Adrenal gland (tissue), 5 donors: Measurements from ENCODE around the gene CCDC27.

Experiments used
- POLR2A ChIP-seq, 2 donors: fragments of 450-650 bp; IDR thresholded peaks; one replicate each; pipeline ENCODE4 v1.6.1; 2017; ENCODE audit warnings: antibody characterized with exemption in 2 of 2, mild to moderate bottlenecking in 2 of 2, moderate library complexity in 1 of 2
- TF ChIP-seq, protein P1 (sequence below), 6 experiments: fragments of 450-650 bp in 4 of 6; fragments of 200-600 bp in 2 of 6; sonication (generic) in 1 of 6; IDR thresholded peaks; 1 replicate in 5 of 6; 2 replicates in 1 of 6; pipeline versions ENCODE4 v1.5.1 to v1.8.0; 2016 to 2021; ENCODE audit warnings: antibody characterized with exemption in 6 of 6, mild to moderate bottlenecking in 2 of 6, moderate library complexity in 1 of 6
- donor health status: DM: no; HTN: no; CAD: no.

DNA sequence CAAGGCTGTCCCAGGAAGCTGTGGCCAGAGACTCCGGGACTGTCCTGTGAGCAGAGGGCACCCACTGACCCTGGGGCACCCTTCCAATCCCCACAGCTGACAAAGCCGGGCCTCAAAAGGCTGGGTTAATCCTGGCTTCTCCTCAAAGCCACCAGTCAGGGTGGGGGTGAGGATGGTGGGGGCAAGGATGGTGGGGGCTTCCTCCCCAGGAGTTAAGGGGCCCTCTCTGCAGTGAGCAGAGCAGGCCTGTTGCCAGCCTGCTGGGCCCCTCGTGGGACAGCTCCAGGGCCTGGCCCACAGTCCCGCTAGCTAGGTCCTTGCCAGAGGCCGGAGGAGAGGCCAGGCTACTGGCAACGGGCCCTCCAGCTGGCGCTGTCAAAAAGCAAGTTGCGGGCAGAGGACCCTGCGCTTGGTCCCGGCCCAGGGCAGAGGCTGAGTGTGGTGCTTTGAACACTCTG is 37.9 kb upstream of the CCDC27 start:
- no peak for TF ChIP-seq POLR2A (IDR thresholded peaks at IDR 0.05)
- TF ChIP-seq, protein P1, sequence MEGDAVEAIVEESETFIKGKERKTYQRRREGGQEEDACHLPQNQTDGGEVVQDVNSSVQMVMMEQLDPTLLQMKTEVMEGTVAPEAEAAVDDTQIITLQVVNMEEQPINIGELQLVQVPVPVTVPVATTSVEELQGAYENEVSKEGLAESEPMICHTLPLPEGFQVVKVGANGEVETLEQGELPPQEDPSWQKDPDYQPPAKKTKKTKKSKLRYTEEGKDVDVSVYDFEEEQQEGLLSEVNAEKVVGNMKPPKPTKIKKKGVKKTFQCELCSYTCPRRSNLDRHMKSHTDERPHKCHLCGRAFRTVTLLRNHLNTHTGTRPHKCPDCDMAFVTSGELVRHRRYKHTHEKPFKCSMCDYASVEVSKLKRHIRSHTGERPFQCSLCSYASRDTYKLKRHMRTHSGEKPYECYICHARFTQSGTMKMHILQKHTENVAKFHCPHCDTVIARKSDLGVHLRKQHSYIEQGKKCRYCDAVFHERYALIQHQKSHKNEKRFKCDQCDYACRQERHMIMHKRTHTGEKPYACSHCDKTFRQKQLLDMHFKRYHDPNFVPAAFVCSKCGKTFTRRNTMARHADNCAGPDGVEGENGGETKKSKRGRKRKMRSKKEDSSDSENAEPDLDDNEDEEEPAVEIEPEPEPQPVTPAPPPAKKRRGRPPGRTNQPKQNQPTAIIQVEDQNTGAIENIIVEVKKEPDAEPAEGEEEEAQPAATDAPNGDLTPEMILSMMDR (IDR thresholded peaks at IDR 0.05) = no peak
